ENCODE data around the gene NRP1. TPM values are rescaled to one million over a fixed set of nuclear protein-coding genes. Genes with fewer than 3 reads are reported as not detected.

The NRP1 gene
- total and polyA plus RNA-seq, 2 of the 8 experiments (the other 6 are each of a cell fraction or from before 2014, with no cell fraction given), result 1.2 to 2.1 TPM

DNA sequence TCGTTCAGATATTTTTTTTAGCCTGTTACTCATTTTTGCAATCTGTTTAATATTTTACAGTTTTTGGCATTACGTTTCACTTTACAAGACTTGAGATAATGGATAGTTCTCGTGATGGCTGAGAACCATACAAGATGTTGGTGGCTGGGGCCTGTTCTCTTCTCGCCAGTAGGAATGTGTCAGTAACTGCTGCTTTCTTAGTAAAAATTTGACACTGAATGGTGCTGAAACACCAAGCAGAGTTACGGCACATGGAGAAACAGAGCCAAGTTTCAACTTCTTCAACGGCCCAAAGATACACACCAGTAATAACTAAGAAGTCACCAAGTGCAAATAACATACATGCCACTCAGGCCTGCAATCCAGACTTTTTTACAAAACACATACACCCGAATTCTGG lies 130.4 kb downstream of the NRP1 start:
- Histone ChIP-seq H3K27me3 (replicated peaks in 1 of 4; ENCODE audit: control insufficient read depth in 3 of 4, extremely low read depth in 1 of 4, insufficient read depth in 3 of 4, low read length in 3 of 4) (no peaks in the 10 kb centered on the region), H3K79me2 (ENCODE audit: control insufficient read depth in 1 of 2, insufficient read depth in 2 of 2, low read length in 2 of 2) (no peaks in the 10 kb centered on the region), H2BK12ac (ENCODE audit: low read depth, low read length) (no peak overlapping the region), H3K79me1 (ENCODE audit: low read depth, low read length) (no peaks in the 10 kb centered on the region), H3K4me1 (replicated peaks in 1 of 4; ENCODE audit: control insufficient read depth in 3 of 4, insufficient read depth in 4 of 4, low read length in 3 of 4) (peaks cover 0 to 3% (median 0%) of the 10 kb centered on the region in 4 experiments; a peak in 1 of 7 replicates), H4K91ac (replicated peaks; ENCODE audit: insufficient read length, low read length) (no peak overlapping the region), H4K8ac (ENCODE audit: extremely low read depth, insufficient read depth, low read length) (no peak overlapping the region), H3K14ac (ENCODE audit: insufficient read length) (no peak overlapping the region), H2AFZ (ENCODE audit: low read length) (no peak overlapping the region), H3K4me3 (ENCODE audit: extremely low read depth in 1 of 4, insufficient read depth in 2 of 4, low read depth in 3 of 4, low read length in 4 of 4) (no peak overlapping the region), H2AK5ac (ENCODE audit: low read depth, low read length) (no peak overlapping the region), H2BK5ac (ENCODE audit: low read depth, low read length) (no peak overlapping the region), H3K27ac (ENCODE audit: low read depth, low read length) (no peak overlapping the region), H3K18ac (ENCODE audit: extremely low read depth, low read length) (no peak overlapping the region), H3K56ac (replicated peaks; ENCODE audit: insufficient read length, low read depth, low read length) (no peak overlapping the region), H3K36me3 (ENCODE audit: control insufficient read depth in 2 of 4, insufficient read depth in 4 of 4, low read length in 3 of 4) (no peaks in the 10 kb centered on the region), H4K20me1 (replicated peaks in 1 of 2; ENCODE audit: control insufficient read depth in 1 of 2, insufficient read depth in 2 of 2, low read length in 2 of 2) (no peaks in the 10 kb centered on the region), H4K5ac (ENCODE audit: insufficient read length, low read depth, low read length) (no peak overlapping the region), H3K4me2 (ENCODE audit: insufficient read depth in 1 of 2, low read depth in 2 of 2, low read length in 2 of 2) (no peak overlapping the region), H3K4ac (replicated peaks; ENCODE audit: insufficient read length, low read depth, low read length) (no peak overlapping the region), H3K9ac (replicated peaks in 1 of 4; ENCODE audit: extremely low read depth in 1 of 4, low read depth in 3 of 4, low read length in 3 of 4) (no peak overlapping the region), H3K23me2 (ENCODE audit: low read depth, low read length) (no peaks in the 10 kb centered on the region), H3K23ac (ENCODE audit: insufficient read length) (no peak overlapping the region), H3K9me3 (ENCODE audit: insufficient read depth in 2 of 2, low read depth in 1 of 2, low read length in 1 of 2) (no peaks in the 10 kb centered on the region), H2BK15ac (ENCODE audit: low read length) (no peak overlapping the region), H2BK120ac (replicated peaks; ENCODE audit: low read depth, low read length) (no peak overlapping the region), H2BK20ac (ENCODE audit: low read length) (no peak overlapping the region)
- FAIRE-seq, result no peak
- CTCF ChIA-PET (ENCODE audit: partially characterized antibody), result no interaction called here
- 77% methylated on average over 7 of the region's 7 CpGs; no CpG with 5 or more reads in 1 of the 2 experiments for WGBS, 2 experiments (ENCODE audit: extremely low coverage in 1 of 2, insufficient coverage in 1 of 2, insufficient read length in 1 of 2, insufficient replicate concordance in 2 of 2, low coverage in 1 of 2, low lambda C conversion rate in 2 of 2, missing lambda C conversion rate in 1 of 2)
- no peak for DNase-seq (ENCODE audit: low read depth in 1 of 2, low spot score in 2 of 2)
- POLR2A ChIA-PET (ENCODE audit: partially characterized antibody), result no interaction called here
- TF ChIP-seq, protein P1, sequence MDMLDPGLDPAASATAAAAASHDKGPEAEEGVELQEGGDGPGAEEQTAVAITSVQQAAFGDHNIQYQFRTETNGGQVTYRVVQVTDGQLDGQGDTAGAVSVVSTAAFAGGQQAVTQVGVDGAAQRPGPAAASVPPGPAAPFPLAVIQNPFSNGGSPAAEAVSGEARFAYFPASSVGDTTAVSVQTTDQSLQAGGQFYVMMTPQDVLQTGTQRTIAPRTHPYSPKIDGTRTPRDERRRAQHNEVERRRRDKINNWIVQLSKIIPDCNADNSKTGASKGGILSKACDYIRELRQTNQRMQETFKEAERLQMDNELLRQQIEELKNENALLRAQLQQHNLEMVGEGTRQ (IDR thresholded peaks at IDR 0.05; ENCODE audit: low read length), result no peak
- TF ChIP-seq ASH2L (IDR thresholded peaks at IDR 0.05; ENCODE audit: low read length), result no peak
- no peak for TF ChIP-seq SRF (IDR thresholded peaks at IDR 0.05; ENCODE audit: low read depth, low read length)
- TF ChIP-seq GABPA (IDR thresholded peaks at IDR 0.05; ENCODE audit: borderline replicate concordance, insufficient read depth, low read length), result no peak
- TF ChIP-seq MAFK (IDR thresholded peaks at IDR 0.05; ENCODE audit: low read depth, low read length), result no peak
- TF ChIP-seq HDAC6 (IDR thresholded peaks at IDR 0.05; ENCODE audit: low read depth, low read length), result no peak
- TF ChIP-seq TAF7 (optimal IDR thresholded peaks at IDR 0.05; ENCODE audit: borderline replicate concordance, low read depth, low read length), result no peak
- no peak for TF ChIP-seq JUN (IDR thresholded peaks at IDR 0.05; ENCODE audit: low read depth, low read length)
- no peak for TF ChIP-seq TBP (IDR thresholded peaks at IDR 0.05; ENCODE audit: low read depth, low read length)
- TF ChIP-seq SP2 (IDR thresholded peaks at IDR 0.05; ENCODE audit: low read length), result no peak
- TF ChIP-seq, protein P2, sequence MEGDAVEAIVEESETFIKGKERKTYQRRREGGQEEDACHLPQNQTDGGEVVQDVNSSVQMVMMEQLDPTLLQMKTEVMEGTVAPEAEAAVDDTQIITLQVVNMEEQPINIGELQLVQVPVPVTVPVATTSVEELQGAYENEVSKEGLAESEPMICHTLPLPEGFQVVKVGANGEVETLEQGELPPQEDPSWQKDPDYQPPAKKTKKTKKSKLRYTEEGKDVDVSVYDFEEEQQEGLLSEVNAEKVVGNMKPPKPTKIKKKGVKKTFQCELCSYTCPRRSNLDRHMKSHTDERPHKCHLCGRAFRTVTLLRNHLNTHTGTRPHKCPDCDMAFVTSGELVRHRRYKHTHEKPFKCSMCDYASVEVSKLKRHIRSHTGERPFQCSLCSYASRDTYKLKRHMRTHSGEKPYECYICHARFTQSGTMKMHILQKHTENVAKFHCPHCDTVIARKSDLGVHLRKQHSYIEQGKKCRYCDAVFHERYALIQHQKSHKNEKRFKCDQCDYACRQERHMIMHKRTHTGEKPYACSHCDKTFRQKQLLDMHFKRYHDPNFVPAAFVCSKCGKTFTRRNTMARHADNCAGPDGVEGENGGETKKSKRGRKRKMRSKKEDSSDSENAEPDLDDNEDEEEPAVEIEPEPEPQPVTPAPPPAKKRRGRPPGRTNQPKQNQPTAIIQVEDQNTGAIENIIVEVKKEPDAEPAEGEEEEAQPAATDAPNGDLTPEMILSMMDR (IDR thresholded peaks at IDR 0.05; ENCODE audit: control extremely low read depth in 1 of 3, insufficient read depth in 1 of 3, low read depth in 1 of 3, low read length in 3 of 3), result no peak
- TF ChIP-seq POLR2A (IDR thresholded peaks at IDR 0.05; ENCODE audit: control extremely low read depth in 1 of 2, low read depth in 2 of 2, low read length in 2 of 2), result no peak
